NCI-H128 (cell line): Measurements from ENCODE around the gene NCBP3.
"Not testable (repeated sequence)": the region's sequence is repeated elsewhere in the genome, so short reads cannot be mapped to it uniquely, and the experiment has no call there.

Experiments
- DNase-seq: peaks from one replicate; lab custom pipeline; 2025; ENCODE audit not compliant: unreplicated experiment; lab: John Stamatoyannopoulos, UW

The NCBP3 gene

GRCh38 chr17:3882276-3882675, 36.2 kb upstream of the NCBP3 start:
- DNase-seq, result no peak

GRCh38 chr17:3880983-3881382, 34.9 kb upstream of the NCBP3 start:
- DNase-seq, result no peak

GRCh38 chr17:3879591-3880417, 33.8 kb upstream of the NCBP3 start:
- no peak for DNase-seq

- DNase-seq, result no peak
These were observed 33.1 kb upstream of the NCBP3 start for GRCh38 chr17:3879186-3879585.

DNA sequence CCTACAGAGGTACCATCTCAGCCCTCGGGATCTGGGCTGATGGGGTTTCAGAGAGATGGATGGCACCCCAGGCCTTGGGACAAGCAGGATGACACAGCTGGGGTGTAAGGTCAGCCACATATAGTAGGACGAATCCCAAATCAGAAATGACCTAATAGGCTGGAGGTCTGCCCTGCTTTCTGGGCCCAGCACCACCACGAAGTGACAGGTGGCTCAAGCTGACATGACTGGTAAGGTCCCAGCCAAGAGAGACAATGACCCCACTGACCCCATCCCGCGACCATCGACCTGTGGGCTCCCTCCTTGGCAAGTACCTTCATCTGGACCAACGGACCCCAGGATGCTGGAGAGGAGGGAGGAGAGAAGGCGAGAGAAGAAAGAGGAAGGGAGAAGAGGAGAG, 31.2 kb upstream of the NCBP3 start:
- DNase-seq, result no peak

- no peak for DNase-seq
These were observed 29.3 kb upstream of the NCBP3 start for GRCh38 chr17:3875317-3875716.

- DNase-seq, result no peak
These were observed 27.8 kb upstream of the NCBP3 start for GRCh38 chr17:3873862-3874261.

DNA sequence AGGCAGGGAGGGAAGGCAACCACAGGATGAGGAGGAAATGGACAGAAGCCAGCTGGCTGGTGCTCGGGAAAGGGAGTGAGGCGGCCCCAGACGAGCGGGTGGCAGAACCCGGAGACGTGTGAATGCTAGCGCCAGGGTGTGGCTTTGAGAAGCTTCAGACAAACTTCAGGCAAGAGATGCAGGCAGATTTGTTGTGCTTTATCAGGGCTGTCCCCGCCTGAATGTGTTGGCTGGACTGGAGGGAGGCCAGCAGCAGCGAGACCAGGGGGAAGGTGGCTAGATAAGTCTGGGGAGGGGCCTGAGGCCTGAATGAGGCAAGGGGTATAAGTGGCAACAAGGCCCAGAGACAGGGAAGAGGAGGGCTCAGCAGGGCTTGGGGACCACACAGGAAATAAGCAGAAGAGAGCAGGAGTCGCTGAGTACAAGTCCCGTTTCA, 24.8 kb upstream of the NCBP3 start:
- DNase-seq, result no peak

GRCh38 chr17:3867606-3868005, 21.6 kb upstream of the NCBP3 start:
- DNase-seq, result no peak

DNA sequence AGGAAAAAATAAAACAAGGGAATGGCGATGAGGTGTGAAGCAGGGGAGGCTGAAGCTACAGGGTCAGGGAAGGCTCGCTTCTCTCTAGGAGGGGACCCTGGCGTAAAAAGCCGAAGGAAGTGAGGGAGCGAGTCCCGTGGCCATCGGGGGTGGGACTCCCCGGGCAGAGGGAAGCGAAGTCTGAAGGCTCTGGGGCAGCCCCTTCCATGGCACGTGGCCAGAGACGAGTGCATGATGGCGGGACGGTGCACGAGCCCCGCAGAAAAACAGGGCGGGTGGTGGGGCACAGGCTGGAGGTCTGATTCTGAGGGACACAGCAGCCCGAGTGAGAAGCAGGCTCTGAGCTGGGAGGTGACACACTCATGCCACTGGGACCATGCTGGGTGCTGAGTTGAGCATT, 21.1 kb upstream of the NCBP3 start:
- DNase-seq, result no peak

- DNase-seq, result no peak
These were observed 20.2 kb upstream of the NCBP3 start for GRCh38 chr17:3866276-3866675.

DNA sequence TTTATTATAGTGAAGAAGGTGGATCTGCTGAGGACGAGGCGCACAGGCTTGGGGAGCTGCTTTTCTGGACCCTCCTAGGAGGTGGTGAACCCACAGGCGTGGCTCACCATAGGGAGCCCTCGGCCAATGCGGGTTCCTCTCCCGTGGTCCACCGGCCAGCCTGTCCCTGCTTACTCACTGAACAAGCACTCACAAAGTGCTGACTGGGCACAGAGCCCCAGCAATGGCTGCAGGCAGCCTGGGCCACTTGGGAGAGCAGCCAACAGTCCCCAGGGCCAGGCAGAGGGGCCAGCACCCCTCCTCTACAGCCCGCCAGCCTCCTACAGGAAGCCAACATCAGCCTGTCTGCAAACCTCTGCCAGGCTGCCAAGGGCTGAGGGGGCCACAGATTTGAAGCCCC, 19.1 kb upstream of the NCBP3 start:
- no peak for DNase-seq

DNA sequence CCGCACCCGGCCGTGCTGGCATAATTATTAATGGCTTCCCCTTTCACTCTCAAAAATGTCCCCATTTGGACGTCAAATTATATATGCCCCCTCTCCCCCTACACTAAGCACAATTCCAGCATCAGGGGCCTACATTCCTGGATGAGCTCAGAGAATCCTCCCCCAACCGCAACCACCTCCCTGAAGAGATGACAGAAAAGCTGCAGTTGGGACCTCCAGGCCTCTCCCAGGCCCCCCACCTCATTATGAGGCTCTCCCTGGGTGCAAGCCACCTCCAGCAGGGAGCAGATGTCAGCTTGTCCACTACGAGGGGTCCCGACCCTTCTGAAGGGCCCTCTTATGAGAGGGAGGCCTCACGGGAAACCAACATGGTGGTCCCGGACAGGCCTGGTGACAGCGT, 18.5 kb upstream of the NCBP3 start:
- DNase-seq, result no peak

- no peak for DNase-seq
These were observed 16.0 kb upstream of the NCBP3 start for GRCh38 chr17:3861761-3862681.

DNA sequence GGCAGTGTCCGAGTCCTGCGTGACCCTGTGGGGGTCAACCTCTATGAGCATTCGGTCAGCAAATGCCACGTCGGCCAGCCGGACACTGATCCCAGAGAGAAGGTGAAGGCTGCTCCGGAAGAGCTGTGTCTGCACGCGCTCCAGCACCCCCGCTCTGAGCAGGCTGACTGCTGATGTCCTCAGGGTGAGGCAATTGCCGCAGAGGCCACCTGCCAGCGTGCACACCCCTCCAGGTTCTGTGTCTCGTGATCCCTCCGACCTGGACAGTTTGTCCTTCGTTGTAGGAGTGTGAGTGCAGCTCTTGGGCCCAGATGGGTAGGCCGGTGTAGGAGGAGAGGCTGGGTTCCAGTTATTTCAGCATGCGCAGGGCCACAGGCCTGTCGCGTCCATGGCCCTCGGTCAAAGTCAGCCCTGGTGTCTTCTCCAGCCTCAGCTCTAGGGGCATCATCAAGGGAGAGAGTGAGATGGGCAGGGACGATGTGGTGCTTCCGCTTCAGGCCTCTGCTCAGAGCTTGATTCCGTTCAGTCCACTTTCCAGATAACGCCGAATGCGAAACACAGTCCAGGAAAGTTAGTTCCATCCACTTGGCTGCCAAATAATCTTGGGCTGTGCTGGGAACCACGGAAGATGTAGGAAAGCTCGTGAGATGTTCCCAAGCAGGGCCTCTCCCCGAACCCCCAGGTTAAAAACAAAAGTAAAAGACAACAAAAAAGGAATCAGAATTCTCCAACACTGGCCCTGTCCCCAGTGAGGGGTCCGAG, 15.1 kb upstream of the NCBP3 start:
- no peak for DNase-seq

GRCh38 chr17:3859940-3860339, 13.9 kb upstream of the NCBP3 start:
- DNase-seq, result no peak

GRCh38 chr17:3857261-3858105, 11.4 kb upstream of the NCBP3 start:
- DNase-seq, result no peak

GRCh38 chr17:3854204-3854603, 8.2 kb upstream of the NCBP3 start:
- not testable (repeated sequence) for DNase-seq

- DNase-seq, result no peak
These were observed 6.5 kb upstream of the NCBP3 start for GRCh38 chr17:3852561-3852960.

GRCh38 chr17:3851461-3852100, 5.5 kb upstream of the NCBP3 start:
- DNase-seq, result no peak
